ENCODE results near the gene HOXC11.

The HOXC11 gene

DNA sequence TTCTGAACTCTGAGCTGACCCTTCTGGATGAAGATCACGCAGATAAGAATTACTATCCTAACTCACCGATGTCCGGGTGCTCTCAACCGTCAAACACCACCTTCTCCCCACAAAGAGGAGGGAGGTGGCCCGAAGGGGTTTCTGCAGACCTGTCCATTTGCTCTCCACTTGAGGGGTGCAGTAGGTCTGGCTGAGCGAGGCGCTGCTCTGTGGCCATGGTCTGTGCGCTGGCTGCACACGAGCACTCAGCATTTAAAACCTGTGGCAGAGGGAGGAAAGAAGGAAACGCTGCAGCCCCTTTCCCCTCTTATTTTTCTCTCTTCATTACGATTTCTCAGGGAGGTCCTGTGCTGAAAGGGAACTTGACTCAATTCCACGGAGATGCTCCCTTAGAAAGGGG is 35.8 kb upstream of the HOXC11 start:
- Histone ChIP-seq H3K9me3 (ENCODE audit: control insufficient read depth, low read depth, low read length) (no peaks in the 10 kb centered on the region), H3K36me3 (ENCODE audit: control insufficient read depth, low read depth, low read length) (no peaks in the 10 kb centered on the region), H3K27ac (ENCODE audit: low read length) (no peak overlapping the region), H3K27me3 (ENCODE audit: control insufficient read depth, insufficient read depth, low read length) (peaks cover 100% of the 10 kb centered on the region), H3K9ac (ENCODE audit: low read length) (no peak overlapping the region), H3K4me1 (ENCODE audit: control insufficient read depth, low read depth, low read length) (no peaks in the 10 kb centered on the region), H3K4me3 (ENCODE audit: low read length) (no peak overlapping the region)

DNA sequence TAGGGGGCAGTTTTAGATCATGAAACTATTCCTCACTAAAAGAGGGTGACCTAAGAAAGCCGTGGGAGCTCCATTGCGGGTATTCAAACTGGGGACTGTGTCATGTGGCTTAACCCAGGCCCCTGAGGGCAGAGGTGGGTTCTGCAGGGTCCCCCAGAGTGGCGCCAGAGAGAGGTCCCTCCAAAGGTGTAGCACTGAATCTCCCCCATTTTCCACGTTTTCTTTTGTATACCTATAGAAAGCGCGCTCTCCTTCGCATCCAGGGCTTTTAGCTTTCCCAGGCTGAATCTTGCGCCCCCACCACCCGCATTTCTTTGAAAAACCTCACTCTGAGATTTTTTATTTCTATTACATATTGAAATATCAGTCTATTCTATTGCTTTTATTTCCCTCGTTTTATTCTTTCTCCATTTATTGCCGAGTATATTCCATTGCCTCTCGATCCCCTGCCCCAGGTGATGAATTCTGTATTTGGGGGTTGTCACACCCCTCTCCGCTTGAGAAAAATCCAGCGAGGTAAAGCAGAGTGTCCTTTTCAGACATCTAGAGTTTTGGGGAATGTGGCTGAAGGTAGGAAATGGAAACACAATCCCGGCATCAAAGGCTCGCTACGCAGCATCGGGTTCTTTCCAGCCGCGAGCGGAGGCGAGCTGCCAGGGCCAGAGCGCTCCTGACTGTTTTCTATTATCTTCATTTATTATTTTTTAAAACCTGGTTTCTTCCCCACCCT is 35.2 kb upstream of the HOXC11 start:
- Histone ChIP-seq H3K4me3 (ENCODE audit: low read length) (no peak overlapping the region), H3K36me3 (ENCODE audit: control insufficient read depth, low read depth, low read length) (no peaks in the 10 kb centered on the region), H3K4me1 (ENCODE audit: control insufficient read depth, low read depth, low read length) (no peaks in the 10 kb centered on the region), H3K27me3 (ENCODE audit: control insufficient read depth, insufficient read depth, low read length) (peaks cover 100% of the 10 kb centered on the region), H3K27ac (ENCODE audit: low read length) (no peak overlapping the region), H3K9me3 (ENCODE audit: control insufficient read depth, low read depth, low read length) (no peaks in the 10 kb centered on the region), H3K9ac (ENCODE audit: low read length) (no peak overlapping the region)

DNA sequence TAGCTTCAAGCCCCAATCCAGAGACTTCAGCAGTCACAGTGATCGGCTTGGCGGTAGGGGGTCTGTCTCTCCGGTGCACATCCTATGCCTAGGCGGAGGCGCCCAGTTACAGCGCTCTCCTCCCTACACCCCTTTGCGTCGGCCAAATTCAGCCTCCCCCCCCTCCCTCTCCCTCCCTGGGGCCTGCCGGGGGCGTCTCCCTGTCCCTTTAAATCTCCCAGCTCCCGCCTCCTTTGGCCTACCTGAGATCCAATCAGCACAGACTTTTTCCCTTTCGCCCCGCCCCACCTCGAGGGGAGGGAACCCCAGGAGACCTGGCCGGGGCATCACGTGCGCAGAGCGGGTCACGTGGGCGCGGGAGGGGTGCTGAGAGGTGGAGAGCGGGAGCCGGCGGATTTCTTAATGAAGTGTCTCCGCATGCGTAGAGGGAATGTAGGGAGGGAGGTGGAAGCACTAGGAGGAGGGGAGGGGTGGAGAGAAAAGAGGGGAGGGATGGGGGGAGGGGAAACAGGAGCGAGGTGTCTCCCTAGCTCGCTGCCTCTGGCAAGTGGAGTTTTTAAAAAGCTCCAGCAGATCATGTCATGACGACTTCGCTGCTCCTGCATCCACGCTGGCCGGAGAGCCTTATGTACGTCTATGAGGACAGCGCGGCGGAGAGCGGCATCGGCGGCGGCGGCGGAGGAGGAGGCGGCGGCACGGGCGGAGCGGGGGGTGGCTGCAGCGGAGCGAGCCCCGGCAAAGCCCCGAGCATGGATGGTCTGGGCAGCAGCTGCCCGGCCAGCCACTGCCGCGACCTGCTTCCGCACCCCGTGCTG is 34.4 kb upstream of the HOXC11 start, which contains the start of gene HOXC13:
HOXC13 (plus strand) TSS at position 506 of the 815 bp plus-strand sequence; CDS start at position 582, 76 bp downstream.
- H3K36me3 ChIP-seq (ENCODE audit: control insufficient read depth, low read depth, low read length) = no peaks in the 10 kb centered on the region
- H3K27ac ChIP-seq (ENCODE audit: low read length) = no peak within 1 kb of the TSS
- H3K4me3 ChIP-seq (ENCODE audit: low read length) = no peak within 1 kb of the TSS
- H3K27me3 ChIP-seq (ENCODE audit: control insufficient read depth, insufficient read depth, low read length) = peaks cover 100% of the 10 kb centered on the region
- no peaks in the 10 kb centered on the region for H3K4me1 ChIP-seq (ENCODE audit: control insufficient read depth, low read depth, low read length)
- H3K9me3 ChIP-seq (ENCODE audit: control insufficient read depth, low read depth, low read length) = no peaks in the 10 kb centered on the region
- H3K9ac ChIP-seq (ENCODE audit: low read length) = no peak within 1 kb of the TSS

DNA sequence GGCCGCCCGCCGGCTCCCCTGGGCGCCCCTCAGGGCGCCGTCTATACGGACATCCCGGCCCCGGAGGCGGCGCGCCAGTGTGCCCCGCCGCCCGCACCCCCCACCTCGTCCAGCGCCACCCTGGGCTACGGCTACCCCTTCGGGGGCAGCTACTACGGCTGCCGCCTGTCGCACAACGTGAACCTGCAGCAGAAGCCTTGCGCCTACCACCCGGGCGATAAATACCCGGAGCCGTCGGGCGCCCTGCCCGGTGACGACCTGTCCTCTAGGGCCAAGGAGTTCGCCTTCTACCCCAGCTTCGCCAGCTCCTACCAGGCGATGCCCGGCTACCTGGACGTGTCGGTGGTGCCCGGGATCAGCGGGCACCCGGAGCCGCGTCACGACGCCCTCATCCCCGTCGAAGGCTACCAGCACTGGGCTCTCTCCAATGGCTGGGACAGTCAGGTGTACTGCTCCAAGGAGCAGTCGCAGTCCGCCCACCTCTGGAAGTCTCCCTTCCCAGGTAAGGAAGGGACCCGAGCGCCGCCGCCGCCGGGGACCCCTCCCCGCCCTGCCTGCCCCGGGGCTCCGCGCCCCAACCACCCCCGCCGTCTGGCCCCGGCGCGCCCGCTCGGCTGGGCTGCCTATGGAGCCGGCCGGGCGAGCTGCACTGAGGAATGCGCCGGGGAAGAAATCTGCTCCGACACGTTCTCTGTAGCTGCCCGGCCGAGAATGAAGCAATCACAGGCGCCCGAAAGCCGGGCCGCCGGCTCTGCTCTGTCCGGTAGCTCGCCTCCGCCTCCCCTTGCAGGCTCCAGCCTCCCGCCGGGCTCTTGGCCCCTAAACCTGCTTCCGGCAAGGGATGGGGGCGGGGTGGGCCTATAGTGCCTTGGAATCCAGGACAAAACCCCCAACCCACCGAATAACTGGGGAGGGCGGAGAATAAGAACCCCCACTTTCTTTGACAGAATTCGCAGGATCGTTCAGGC is 33.5 kb upstream of the HOXC11 start:
- peaks cover 100% of the 10 kb centered on the region for H3K27me3 ChIP-seq (ENCODE audit: control insufficient read depth, insufficient read depth, low read length)
- H3K9me3 ChIP-seq (ENCODE audit: control insufficient read depth, low read depth, low read length) = no peaks in the 10 kb centered on the region
- no peaks in the 10 kb centered on the region for H3K36me3 ChIP-seq (ENCODE audit: control insufficient read depth, low read depth, low read length)
- no peak overlapping the region for H3K9ac ChIP-seq (ENCODE audit: low read length)
- H3K27ac ChIP-seq (ENCODE audit: low read length) = no peak overlapping the region
- H3K4me3 ChIP-seq (ENCODE audit: low read length) = no peak overlapping the region
- H3K4me1 ChIP-seq (ENCODE audit: control insufficient read depth, low read depth, low read length) = no peaks in the 10 kb centered on the region

DNA sequence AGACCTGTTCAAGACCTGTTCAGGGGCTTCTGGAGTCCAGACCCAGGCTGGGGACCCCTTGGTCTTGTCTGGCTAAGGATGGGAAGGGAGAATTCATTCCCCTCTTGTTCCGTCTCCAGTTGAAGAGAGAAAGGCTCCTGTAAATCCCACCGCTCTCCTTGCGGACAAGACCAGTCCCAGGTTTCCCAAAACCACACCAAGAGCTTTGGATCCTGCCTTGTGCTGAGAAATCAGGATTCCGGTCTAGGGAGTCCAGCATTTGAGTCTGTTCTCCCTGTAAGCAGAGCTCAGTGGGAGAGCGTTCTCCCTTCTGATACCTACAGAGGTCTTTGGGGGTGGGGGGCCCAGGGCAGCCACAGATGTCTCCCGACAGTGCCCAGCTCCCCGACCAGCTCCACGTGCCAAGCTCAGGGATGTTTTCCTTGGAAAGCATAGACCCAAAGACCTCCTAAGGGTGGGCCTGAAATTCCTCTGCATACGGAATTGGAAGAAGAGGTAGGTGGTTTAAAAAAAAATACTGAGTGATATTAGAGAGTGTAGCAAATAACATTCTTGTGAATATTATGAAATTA is 32.4 kb upstream of the HOXC11 start:
- Histone ChIP-seq H3K4me3 (ENCODE audit: low read length) (no peak overlapping the region), H3K27me3 (ENCODE audit: control insufficient read depth, insufficient read depth, low read length) (peaks cover 100% of the 10 kb centered on the region), H3K36me3 (ENCODE audit: control insufficient read depth, low read depth, low read length) (no peaks in the 10 kb centered on the region), H3K9me3 (ENCODE audit: control insufficient read depth, low read depth, low read length) (no peaks in the 10 kb centered on the region), H3K9ac (ENCODE audit: low read length) (no peak overlapping the region), H3K27ac (ENCODE audit: low read length) (no peak overlapping the region), H3K4me1 (ENCODE audit: control insufficient read depth, low read depth, low read length) (no peaks in the 10 kb centered on the region)

DNA sequence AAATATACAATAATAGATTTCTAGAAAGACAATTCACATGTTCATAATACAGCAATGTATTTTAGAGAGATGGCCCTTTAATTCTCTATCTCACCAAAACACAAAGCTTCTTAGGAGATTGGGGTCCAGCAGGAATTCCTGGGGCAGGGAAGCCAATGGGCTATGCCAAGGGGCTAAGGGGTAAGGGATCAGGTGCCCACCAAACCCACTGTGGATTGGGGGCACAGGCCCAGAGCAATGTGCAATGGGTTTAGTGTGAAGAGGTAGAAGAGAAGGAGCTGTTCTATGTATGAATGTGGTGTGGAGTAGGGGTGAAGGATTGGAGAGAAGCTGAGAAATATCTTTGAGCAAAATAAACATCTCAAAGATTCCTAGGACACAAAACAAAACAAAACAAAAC is 31.7 kb upstream of the HOXC11 start:
- no peak overlapping the region for H3K4me3 ChIP-seq (ENCODE audit: low read length)
- no peaks in the 10 kb centered on the region for H3K36me3 ChIP-seq (ENCODE audit: control insufficient read depth, low read depth, low read length)
- peaks cover 100% of the 10 kb centered on the region for H3K27me3 ChIP-seq (ENCODE audit: control insufficient read depth, insufficient read depth, low read length)
- H3K4me1 ChIP-seq (ENCODE audit: control insufficient read depth, low read depth, low read length) = no peaks in the 10 kb centered on the region
- H3K9ac ChIP-seq (ENCODE audit: low read length) = no peak overlapping the region
- no peaks in the 10 kb centered on the region for H3K9me3 ChIP-seq (ENCODE audit: control insufficient read depth, low read depth, low read length)
- no peak overlapping the region for H3K27ac ChIP-seq (ENCODE audit: low read length)

DNA sequence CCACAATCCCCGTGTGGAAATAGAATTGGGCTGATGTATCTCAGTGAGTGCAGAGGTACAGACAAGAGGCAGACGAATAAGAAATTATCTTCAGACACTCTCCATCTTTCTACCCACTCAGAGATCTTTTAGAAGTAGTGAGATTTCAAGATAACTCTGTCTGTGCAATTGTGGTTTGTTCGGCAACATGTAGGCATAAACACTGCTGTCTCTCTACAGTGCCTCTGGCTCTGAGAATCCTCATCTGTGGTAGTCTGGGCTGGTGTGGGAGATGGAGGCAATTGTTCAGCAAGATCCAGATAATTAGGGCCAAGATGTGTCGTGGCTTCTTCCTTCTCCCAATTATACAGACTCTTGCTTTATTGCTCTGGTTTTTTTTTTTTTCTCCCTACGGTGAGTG is 31.2 kb upstream of the HOXC11 start:
- H3K4me1 ChIP-seq (ENCODE audit: control insufficient read depth, low read depth, low read length) = no peaks in the 10 kb centered on the region
- peaks cover 100% of the 10 kb centered on the region for H3K27me3 ChIP-seq (ENCODE audit: control insufficient read depth, insufficient read depth, low read length)
- H3K36me3 ChIP-seq (ENCODE audit: control insufficient read depth, low read depth, low read length) = no peaks in the 10 kb centered on the region
- no peak overlapping the region for H3K27ac ChIP-seq (ENCODE audit: low read length)
- no peaks in the 10 kb centered on the region for H3K9me3 ChIP-seq (ENCODE audit: control insufficient read depth, low read depth, low read length)
- no peak overlapping the region for H3K9ac ChIP-seq (ENCODE audit: low read length)
- H3K4me3 ChIP-seq (ENCODE audit: low read length) = no peak overlapping the region

DNA sequence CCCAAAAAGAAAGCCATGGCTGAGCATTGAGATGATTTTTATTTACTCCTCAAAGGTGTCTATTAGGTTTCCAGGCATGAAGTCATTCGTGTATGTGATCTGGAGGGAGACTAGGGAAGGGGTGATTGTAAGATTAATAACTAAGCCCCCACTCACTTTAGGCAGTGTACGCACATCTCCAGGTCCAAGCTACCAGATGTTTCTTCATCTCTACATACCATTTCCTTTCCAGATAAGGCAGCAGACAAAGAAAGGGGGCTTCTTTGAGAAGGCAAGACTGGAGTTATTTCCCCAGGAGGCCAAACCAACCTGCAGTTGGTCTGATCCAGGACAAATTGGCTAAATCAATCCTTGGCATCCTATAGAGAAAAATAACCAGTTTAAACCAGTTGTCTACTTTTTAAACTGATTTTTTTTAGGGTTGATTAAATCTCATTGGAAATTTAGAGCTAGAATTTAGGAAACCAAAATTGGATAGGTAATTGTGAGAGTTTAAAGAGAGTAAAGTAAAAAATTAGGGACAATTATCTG is 30.4 kb upstream of the HOXC11 start:
- Histone ChIP-seq H3K9me3 (ENCODE audit: control insufficient read depth, low read depth, low read length) (no peaks in the 10 kb centered on the region), H3K36me3 (ENCODE audit: control insufficient read depth, low read depth, low read length) (no peaks in the 10 kb centered on the region), H3K4me1 (ENCODE audit: control insufficient read depth, low read depth, low read length) (no peaks in the 10 kb centered on the region), H3K27me3 (ENCODE audit: control insufficient read depth, insufficient read depth, low read length) (peaks cover 100% of the 10 kb centered on the region), H3K27ac (ENCODE audit: low read length) (no peak overlapping the region), H3K9ac (ENCODE audit: low read length) (no peak overlapping the region), H3K4me3 (ENCODE audit: low read length) (no peak overlapping the region)

DNA sequence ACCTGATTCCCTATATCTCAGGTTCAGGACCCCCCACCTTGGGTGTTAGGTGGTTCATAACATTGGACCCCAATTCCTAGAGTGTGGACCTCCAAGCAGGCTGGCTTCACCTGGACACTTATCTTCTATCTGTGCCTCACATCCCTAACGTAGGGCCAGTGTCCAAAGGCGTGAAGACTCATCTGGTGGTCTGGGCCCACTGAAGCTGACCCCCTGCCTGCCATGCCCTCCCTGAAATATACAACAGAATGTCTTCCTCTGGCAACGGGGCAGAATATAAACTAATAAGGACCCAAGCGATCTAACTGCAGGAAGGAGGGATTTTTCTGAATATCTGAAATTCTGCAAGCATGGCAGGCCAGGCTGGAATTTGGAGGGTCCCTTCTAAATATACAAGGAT is 28.7 kb upstream of the HOXC11 start:
- Histone ChIP-seq H3K9me3 (ENCODE audit: control insufficient read depth, low read depth, low read length) (no peaks in the 10 kb centered on the region), H3K36me3 (ENCODE audit: control insufficient read depth, low read depth, low read length) (no peaks in the 10 kb centered on the region), H3K4me3 (ENCODE audit: low read length) (no peak overlapping the region), H3K9ac (ENCODE audit: low read length) (no peak overlapping the region), H3K27me3 (ENCODE audit: control insufficient read depth, insufficient read depth, low read length) (peaks cover 100% of the 10 kb centered on the region), H3K4me1 (ENCODE audit: control insufficient read depth, low read depth, low read length) (no peaks in the 10 kb centered on the region), H3K27ac (ENCODE audit: low read length) (no peak overlapping the region)

DNA sequence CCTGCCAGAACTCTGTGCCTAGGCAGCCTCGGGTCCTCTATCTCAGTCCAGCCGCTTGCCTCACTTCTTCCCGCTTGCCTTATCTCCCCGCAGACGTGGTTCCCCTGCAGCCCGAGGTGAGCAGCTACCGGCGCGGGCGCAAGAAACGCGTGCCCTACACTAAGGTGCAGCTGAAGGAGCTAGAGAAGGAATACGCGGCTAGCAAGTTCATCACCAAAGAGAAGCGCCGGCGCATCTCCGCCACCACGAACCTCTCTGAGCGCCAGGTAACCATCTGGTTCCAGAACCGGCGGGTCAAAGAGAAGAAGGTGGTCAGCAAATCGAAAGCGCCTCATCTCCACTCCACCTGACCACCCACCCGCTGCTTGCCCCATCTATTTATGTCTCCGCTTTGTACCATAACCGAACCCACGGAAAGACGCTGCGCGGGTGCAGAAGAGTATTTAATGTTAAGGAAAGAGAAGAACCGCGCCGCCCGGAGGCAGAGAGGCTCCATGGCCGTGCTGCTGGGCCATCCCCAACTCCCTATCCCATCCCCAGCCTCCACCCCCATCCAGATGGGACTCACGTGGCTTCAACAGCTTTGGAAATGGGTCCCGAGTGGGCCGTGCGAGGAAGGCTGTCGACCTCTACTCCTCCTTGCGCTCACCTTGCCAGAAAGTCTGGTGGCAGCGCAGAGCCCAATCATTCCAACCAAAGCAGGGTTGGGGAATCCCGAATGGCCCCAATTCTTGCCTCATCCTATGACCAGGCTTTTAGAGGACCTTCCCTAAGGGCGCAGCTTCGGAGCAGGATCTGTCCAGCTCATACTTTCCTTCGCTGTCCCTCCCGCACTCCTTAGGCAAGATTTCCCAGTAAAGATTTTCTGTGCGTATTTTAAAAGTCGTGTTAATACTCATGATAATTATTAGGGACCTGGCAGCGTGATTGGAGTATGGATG is 27.7 kb upstream of the HOXC11 start:
- Histone ChIP-seq H3K9me3 (ENCODE audit: control insufficient read depth, low read depth, low read length) (no peaks in the 10 kb centered on the region), H3K27me3 (ENCODE audit: control insufficient read depth, insufficient read depth, low read length) (peaks cover 100% of the 10 kb centered on the region), H3K36me3 (ENCODE audit: control insufficient read depth, low read depth, low read length) (no peaks in the 10 kb centered on the region), H3K9ac (ENCODE audit: low read length) (no peak overlapping the region), H3K4me3 (ENCODE audit: low read length) (no peak overlapping the region), H3K4me1 (ENCODE audit: control insufficient read depth, low read depth, low read length) (peaks cover 2% of the 10 kb centered on the region), H3K27ac (ENCODE audit: low read length) (no peak overlapping the region)

Measured in iPS-18a (cell line).